ENCODE measurements around the gene NEMP1.
"Not testable (repeated sequence)": the region's sequence is repeated elsewhere in the genome, so short reads cannot be mapped to it uniquely, and the experiment has no call there.

Gene NEMP1, protein sequence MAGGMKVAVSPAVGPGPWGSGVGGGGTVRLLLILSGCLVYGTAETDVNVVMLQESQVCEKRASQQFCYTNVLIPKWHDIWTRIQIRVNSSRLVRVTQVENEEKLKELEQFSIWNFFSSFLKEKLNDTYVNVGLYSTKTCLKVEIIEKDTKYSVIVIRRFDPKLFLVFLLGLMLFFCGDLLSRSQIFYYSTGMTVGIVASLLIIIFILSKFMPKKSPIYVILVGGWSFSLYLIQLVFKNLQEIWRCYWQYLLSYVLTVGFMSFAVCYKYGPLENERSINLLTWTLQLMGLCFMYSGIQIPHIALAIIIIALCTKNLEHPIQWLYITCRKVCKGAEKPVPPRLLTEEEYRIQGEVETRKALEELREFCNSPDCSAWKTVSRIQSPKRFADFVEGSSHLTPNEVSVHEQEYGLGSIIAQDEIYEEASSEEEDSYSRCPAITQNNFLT

DNA sequence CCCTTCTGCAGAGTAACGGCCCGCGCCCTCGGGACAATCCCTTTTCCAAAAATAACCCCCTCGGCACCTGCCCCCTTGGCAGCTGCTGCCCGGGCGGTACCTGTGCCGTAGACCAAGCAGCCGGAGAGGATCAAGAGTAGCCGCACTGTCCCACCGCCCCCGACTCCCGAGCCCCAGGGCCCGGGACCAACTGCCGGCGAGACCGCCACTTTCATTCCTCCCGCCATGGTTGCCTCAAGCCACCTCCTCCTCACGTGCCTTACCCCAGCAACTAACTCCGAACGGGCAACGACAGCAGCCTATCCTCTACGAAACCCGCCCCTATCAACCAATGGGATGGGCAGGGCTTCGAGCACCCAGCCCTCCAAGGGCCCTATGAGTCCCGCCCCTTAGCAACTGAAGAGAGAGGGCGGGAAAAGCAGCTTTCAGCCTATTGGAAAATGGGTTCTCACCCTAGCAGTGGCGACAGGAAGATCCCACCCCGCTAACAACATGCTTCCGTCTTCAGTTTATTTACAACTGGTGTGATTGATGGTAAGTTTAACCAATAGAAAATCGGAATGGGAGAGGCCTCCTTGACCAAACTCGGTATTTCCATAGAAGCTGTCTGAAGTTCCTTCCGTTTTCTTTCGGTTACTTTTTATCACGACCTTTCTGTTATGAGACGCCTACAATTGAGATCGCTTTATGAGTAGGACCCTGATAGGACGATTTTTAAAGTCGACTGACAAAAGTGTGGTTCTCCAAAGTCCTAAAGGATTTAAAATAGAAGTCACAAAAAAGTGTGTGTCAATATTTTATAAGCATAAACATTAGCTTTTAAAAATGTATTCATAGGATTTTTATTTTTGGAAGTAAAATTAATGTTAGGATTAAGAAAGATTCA, at the start of gene NEMP1:
TSS of gene NEMP1 (minus strand) at position 273 of the 886 bp plus-strand sequence. CDS start at position 227, 46 bp downstream.
- peak; percentile 84 to 90 for DNase-seq (ENCODE audit: extremely low read depth in 1 of 2, low read depth in 1 of 2)

DNA sequence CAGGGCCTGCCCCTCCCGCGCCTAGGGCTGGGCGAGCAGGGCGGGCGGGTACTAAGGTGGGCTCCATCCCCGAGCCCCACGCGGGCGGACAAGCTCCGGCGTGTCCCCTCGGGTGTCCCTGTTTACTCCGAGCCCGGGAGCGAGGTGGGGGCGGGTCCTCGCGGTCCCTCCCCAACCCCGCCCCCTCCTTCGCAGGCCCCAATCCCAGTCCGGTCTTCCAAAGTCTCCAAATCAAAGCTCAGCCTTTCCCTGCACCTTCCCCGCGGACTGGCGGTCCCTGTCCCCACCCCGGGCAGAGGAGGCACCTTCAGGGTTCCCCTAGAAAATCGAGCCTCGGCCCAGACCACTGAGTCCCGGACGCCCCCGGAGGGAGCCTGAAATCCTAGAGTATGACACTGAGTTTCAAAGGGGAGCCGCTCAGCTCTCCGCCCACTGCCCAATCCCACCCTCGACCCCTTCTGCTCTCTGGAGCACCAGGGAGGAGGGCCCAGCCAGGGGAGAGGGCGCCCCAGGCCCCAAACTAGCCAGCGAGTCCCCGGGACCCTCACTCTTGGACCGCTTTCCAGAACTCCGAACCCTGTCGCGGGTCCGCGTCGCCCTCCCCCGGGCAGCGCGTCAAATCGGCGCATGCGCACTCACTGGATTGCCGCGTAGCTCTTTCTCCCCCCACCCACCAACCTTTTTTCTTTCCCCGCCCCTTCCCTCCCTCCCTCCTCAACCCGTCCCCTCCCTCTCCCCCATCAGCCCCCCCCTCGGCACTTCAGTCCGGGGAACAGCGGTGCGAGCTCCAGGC, 49.3 kb upstream of the NEMP1 start, which contains the start of gene LRP1:
TSS of gene LRP1 (plus strand) at position 758 of the 793 bp plus-strand sequence. CDS start 482 bp downstream, outside the sequence.
- peak; percentile 38 to 63 for DNase-seq (ENCODE audit: extremely low read depth in 1 of 2, low read depth in 1 of 2)

DNA sequence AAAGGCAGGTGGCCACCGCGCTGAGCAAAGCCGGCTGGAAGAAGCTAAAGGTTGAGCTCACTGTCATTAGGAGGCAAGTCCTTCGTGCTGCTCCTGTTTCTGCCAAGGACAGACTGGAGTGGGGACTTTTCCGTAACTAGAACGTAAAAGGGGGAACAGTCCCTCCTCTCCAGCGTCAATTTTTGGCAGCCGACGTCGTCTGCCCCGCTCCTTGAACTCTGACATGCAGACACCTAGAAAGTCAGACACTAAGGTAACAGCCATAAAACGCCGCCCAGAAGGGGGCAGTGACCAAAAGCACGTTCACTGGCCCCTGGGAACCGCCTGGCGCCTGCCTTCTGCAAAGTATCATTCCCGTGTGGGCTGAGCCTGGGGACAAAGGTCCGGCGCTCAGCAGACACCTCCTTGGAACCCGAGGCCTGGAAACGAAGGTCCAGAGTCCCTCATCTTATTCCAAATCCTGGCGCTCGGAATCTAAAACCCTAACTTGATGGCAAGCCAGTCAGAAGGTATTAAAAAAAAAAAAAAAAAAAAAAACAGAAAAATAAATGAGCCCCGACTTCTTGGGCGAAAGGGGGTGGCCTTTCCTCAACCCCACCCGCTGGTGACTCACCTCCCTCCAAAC, 48.6 kb upstream of the NEMP1 start:
- peak in 1 of 2 donors; percentile 53 for DNase-seq (ENCODE audit: extremely low read depth in 1 of 2, low read depth in 1 of 2)

DNA sequence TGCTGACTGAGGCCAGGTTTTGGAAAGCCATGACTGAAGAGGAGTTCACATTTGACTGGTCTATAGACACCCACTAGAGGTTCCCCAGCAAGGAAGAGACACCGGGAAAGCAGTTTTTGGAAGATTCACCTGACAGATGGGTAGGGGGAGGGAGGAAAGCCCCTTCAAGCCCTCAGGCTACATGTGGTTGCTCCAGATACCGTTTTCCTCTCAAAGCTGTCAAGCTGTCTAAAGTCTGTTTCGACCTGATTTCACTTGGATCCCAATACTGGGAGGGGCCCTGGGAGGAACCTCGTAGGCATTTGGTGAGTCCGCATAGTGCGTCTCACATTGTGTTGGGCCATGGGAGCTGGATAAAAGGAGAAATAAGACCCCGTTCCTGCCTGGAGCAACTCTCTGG, 48.0 kb upstream of the NEMP1 start:
- DNase-seq (ENCODE audit: extremely low read depth in 1 of 2, low read depth in 1 of 2) = no peak

DNA sequence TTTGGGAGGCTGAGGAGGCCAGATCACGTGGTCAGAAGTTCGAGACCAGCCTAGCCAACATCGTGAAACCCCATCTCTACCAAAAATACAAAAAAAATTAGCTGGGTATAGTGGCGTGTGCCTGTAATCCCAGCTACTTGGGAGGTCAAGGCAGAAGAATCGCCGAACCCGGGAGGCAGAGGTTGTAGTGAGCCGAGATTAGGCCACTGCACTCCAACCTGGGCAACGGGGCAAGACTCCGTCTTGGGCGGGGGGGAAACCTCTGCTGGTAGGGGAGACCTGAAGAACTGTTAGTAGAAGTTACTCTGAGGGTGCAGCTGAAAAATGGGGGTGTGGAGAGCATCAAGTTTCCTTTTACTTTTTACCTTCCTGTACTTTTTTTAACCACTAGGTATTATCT, 47.5 kb upstream of the NEMP1 start:
- no peak for DNase-seq (ENCODE audit: extremely low read depth in 1 of 2, low read depth in 1 of 2)

DNA sequence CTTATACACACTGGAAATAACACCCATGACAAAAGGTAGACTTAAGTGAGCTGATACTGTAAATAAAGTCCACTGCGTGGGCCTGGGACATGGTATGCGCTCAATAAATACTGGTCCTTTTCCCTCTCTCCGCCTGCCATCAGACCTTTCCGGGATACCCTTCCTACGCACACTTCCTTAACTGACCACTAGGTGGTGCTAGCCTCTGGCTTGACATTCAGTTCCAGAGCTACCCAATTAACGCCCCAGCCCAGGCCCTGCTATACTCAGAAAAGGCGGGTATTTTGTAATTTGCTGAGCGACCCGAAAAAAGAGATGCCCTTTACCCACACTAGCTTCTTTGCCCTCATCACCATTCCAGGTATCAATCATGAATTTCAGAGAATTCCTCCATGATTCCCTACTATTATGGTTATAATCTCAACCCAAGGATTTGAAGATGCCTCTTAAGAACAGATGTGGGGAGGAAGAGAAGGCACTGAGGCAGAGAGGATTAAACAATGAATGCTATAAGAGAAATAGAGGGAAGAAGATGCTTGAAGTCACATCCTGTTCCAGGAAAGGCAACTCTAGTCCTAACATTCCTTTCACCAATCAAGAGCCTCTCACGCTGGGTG, 45.8 kb upstream of the NEMP1 start:
- DNase-seq (ENCODE audit: extremely low read depth in 1 of 2, low read depth in 1 of 2) = peak; percentile 44 to 54

DNA sequence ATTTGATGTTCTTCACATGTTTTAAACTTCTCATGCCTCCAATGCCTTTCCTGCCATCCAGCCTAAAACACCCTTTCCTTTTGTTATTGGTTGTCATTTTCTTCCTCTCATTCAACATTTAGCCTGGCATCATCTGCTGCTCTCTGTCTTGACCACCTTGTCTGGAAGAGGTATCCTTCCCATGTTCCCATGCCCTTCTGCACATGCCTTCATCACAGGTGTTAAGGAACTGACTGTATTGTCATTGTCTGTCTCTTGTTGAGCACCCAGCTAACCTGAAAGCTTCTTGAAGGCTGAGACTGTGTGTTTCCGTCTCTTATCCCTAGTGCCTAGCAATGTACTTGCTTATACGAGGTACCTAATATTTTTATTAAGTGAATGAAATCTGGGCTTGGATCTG, 45.2 kb upstream of the NEMP1 start:
- no peak for DNase-seq (ENCODE audit: extremely low read depth in 1 of 2, low read depth in 1 of 2)

DNA sequence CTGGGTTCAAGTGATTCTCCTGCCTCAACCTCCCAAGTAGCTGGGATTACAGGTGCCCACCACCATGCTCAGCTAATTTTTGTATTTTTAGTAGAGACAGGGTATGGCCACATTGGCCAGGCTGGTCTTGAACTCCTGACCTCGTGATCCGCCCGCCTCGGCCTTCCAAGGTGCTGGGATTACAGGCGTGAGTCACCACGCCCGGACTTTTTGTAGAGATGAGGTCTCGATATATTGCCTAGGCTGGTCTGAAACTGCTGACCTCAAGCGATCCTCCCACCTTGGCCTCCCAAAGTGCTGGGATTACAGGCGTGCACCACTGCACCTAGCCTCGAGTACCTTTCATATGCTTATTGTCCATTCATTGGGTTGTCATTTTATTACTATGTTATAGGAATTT, 42.1 kb upstream of the NEMP1 start:
- DNase-seq (ENCODE audit: extremely low read depth in 1 of 2, low read depth in 1 of 2) = not testable (repeated sequence)

DNA sequence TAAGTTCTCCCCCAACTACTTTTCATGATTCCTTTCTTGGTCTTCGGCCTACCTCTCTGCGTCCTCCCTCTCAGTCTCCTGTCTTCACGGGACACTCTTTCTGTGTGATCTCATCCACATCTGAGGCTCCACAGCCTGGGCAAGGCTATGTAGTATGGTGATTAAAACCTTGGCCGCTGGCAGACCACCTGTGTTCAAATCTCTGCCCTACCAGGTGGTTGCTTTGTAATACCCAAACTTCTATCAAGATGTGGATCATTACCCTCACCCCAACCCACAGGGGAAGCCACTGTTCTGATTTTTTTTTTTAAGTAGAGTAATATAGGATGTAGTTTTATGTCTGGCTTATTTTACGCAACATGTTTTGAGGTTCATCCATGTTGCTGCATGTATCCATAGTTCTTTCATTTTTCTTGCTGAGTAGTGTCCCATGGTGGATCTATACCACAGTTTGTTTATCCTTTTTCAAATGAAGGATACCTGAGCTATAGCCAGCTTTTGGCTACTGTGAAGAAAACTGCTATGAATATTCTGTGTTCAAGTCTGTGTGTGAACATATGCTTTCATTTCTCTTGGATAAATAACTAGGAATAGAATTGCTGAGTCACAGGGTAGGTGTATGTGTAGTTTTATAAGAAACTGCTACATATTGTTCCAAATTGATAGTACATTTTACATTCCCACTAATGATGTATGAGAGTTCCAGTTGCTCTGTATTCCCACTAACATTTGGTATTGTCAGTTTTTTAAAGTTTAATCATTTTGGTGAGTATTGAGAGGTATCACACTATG, 40.9 kb upstream of the NEMP1 start:
- DNase-seq (ENCODE audit: extremely low read depth in 1 of 2, low read depth in 1 of 2) = no peak

DNA sequence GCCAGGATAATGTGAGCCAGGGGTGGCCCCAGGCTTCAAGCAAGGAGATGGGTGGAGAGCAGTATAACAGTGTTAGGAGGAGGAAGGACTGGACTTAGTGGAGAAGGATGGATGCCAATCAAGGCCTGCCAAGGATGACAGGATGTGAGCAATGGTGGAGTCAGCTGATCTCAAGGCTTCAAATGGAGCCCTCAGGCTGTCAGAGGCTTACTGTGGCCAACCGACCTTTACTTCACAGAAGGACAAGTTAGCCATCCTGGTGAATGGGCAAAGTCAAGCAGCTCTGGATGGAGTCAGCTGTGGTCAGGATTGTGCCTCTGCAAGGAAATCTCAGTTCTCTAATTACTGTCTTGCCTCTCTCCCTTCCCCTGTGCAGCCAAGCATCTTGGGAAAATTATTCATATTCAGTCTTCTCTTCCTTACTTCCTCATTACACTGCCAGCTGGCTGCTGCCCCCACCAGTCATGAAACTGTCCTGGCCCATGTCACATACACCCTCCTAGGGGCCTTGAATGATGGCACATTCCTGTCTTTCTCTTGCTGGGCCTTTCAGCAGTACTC, 40.2 kb upstream of the NEMP1 start:
- no peak for DNase-seq (ENCODE audit: extremely low read depth in 1 of 2, low read depth in 1 of 2)

DNA sequence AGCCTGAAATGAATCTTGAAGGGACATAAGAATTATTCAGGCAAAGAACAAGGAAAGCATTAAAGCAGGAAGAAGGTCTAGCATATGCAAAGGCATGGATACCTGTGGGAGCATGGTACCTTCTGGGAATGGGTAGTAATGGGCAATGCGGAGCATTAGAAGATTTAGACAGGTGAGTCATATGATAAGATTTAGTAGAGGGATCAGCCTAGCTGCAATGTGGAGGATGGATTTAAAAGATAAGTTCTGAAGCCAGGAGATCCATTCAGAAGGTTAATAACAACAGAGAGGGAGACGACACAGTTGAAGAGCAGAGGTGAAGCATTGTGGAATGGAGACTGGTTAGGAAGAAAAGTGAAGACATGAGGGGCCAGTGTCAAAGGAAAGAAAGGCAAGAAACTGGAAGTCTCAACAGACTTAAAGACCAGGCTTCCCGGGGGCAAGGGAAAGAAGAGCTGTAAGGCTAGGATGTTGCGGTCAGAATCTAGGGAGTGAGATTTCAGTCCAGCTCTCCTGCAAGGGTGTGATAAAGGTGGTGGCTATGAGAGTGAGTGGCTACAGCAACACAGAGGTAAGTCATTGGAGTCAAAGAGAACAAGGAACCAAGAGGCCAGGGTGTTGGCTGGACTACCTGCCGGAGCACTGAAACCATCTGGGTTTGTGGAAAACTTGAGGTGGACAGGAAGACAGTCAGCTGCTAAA, 38.1 kb upstream of the NEMP1 start:
- no peak for DNase-seq (ENCODE audit: extremely low read depth in 1 of 2, low read depth in 1 of 2)

DNA sequence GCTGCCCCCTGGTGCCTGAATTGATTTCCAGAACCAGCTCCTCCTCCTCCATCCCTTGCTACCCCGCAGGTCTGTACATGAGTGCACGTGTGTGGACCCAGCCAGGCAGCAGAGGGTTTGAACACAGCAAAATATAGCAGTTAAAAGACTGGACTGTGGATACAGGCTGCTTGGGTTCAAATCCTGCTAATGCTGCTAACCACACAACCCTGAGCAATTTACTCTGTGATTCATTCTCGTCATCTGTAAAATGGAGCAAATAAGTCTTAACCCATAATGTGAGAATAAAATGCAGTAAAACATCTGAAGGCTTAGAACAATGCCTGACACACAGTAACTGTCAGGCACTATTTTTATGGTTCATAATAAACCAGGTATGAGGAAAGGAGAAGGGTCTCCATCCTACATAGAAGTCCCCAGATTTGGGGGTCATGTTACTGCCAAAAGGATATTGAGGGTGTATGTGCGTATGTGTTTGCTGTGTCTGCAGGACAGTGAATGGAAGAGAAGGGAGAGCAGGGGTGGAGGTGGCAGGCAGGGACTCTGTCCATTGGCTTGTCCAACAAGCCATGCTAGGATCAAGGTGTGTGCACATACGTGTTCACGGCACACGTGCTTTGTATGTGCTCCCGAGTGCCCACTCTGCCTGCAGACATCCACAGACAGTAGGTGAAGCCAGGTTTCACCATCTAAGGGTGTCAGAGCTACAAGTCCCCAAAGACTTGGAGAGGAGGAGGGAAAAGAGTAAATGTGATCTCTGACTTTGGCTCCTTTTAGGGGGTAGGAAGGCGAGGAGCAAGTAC, 34.1 kb upstream of the NEMP1 start:
- no peak for DNase-seq (ENCODE audit: extremely low read depth in 1 of 2, low read depth in 1 of 2)

DNA sequence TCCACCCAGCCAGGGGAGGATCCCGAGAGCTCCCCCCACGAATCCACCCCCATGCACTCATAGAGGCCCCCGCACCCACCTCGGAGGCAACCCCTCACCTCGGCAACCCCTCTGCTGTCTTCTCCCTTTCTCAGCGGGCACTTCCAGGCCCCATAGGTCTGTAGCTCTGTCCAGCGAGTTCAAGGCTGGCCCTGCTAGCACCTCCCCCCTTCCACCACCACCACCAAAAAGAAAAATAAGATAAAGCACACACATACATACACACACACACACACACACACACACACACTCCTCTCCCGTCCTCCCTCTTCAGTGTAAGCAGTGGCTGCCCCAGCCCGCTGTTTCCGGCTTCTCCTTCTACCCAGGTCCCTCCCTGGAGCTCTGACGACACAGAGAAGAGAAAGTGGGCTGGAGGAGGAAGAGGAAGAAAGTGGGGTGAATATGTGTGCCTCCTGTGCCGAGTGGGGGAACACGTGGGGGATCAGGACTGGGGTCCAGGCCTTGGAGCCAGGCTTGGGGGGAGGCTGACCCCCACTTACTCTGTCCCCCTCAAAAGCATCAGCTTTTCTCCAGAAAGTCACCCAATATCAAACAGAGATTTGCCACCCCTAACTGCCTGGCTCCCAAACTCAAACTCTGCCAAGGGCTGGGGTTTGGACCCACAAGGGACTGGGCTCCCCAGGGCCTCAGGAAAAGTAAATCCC, 32.6 kb upstream of the NEMP1 start, which contains the start of gene STAT6:
TSS of gene STAT6 (minus strand) at position 332 of the 704 bp plus-strand sequence. CDS start 3,084 bp downstream, outside the sequence.
- DNase-seq (ENCODE audit: extremely low read depth in 1 of 2, low read depth in 1 of 2) = peak; percentile 63 to 69

DNA sequence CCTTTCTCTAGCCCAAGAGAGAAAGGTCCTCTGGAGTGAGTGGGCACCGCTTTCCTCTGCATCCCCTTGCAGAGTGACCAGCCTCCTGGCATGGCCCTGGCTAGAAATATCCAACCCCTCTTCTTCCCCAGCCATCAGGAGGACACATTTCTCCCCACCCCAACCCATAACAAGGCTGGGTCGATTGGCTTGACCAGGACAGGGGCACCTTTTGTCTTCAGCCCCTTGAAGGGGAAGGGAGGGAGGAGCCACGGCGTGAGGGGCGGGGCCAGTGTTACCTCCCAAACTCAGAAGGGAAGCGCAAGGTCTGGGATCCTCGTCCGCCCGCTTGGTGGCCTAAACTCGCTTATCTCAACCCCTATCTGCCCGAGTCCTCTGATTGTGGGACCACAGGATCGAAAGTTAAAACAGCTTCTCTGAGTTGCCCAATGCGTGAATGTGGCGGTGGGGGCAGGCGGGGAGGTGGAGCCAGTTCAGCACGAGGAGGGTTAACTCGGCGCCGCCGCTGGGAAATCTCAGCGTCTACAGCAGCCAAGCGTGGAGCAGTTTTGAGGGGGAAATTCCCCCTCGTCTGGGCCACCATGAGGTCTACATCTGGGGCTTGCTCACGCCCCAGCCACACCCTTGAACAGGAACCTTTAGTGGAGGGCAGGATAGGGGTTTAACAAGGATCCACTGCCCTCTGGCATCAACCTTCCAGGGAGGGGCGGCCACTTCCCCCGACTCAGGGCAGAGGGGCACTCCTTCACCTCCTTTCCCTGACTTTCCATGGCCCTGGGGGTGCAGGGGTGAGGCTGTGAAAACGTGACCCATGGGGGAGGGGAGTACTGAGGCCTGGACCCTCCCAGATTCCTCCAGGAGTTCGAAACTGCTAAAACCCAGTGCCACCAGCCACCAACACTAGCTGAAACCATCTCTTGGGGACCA, 31.8 kb upstream of the NEMP1 start:
- DNase-seq (ENCODE audit: extremely low read depth in 1 of 2, low read depth in 1 of 2) = peak; percentile 50 to 54

Measured in activated CD8-positive, alpha-beta memory T cell treated with anti-CD3 and anti-CD28 coated beads for 1 hour (primary cell).